Upper lobe of right lung (tissue), 1 donor: ENCODE data around the gene TCTN1. TPM values are rescaled to one million over a fixed set of nuclear protein-coding genes. Genes with fewer than 3 reads are reported as not detected.
"Not testable (repeated sequence)": the region's sequence is repeated elsewhere in the genome, so short reads cannot be mapped to it uniquely, and the experiment has no call there.

Experiments
- ATAC-seq: fragments of 200-7000 bp; cut with Tn5 transposase; one replicate; pipeline ENCODE4 v1.9.1; 2020; ENCODE audit warnings: mild to moderate bottlenecking, moderate library complexity
- DNase-seq: peaks from one replicate; pipeline ENCODE4 v3.0.0-alpha.2; 2020
- H3K27ac ChIP-seq: fragments of 200-600 bp; one replicate; pipeline ENCODE4 v1.8.0; 2022
- H3K27me3 ChIP-seq: fragments of 200-600 bp; one replicate; pipeline ENCODE4 v1.8.0; 2022; ENCODE audit warnings: mild to moderate bottlenecking
- H3K36me3 ChIP-seq: fragments of 200-600 bp; one replicate; pipeline ENCODE4 v1.8.0; 2022
- H3K4me1 ChIP-seq: fragments of 200-600 bp; one replicate; pipeline ENCODE4 v1.8.0; 2022
- H3K4me3 ChIP-seq: fragments of 200-600 bp; one replicate; pipeline ENCODE4 v1.8.0; 2022; ENCODE audit warnings: mild to moderate bottlenecking
- H3K9me3 ChIP-seq: fragments of 200-600 bp; one replicate; pipeline ENCODE4 v1.8.0; 2022
- intact Hi-C: fragments of 100-400 bp; cut with DNase I; formaldehyde crosslinking; loops from one replicate; pipeline ENCODE4 v1.11.0; 2022
- total RNA-seq: library from RNA; stranded (reverse); fragmentation: NEBNext Ultra II Directional; extraction: Animal tissue kit (Norgen Biotek cat#: 25700); gene quantifications from one replicate; pipeline ENCODE4 v1.2.1, GENCODE V29; 2021
- TF ChIP-seq, protein P1 (sequence below): fragments of 200-600 bp; IDR thresholded peaks from one replicate; pipeline ENCODE4 v1.8.0; 2022; ENCODE audit warnings: antibody characterized with exemption
- donor health status: DM: no; HTN: yes; CAD: no; lungs with severe emphysema.

Gene TCTN1
- total RNA-seq, 1 donor from 2014 or later, result 30.4 TPM

DNA sequence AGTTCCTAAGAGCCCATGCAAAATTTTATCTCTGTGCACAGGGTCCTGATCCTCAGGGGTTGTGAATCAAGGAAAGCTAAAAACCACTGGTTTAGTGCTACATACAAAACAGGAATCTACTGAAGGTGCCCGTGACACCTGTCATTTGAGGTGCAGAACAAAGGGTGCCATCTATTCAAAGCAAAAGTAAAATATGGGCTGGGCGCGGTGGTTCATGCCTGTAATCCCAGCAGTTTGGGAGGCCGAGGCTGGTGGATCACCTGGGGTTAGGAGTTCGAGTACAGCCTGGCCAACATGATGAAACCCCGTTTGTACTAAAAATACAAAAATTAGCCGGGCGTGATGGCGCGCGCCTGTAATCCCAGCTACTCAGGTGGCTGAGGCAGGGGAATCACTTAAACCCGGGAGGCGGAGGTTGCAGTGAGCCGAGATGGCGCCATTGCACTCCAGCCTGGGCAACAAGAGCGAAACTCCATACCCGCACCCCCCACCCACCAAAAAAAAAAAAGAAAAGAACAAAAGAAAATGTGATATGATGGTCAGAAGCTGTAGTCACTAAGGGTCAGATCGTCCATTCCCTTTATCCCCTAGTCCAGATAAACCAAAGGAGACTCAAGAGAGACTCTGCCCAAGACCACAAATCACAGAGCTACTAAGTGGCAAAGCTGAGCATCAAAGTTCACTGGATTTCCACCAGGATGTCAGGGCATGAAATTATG is 34.2 kb upstream of the TCTN1 start:
- Histone ChIP-seq H3K4me1 (peaks cover 36% of the 10 kb centered on the region), H3K27ac (no peak overlapping the region), H3K4me3 (no peak overlapping the region), H3K27me3 (no peaks in the 10 kb centered on the region), H3K9me3 (no peaks in the 10 kb centered on the region), H3K36me3 (no peaks in the 10 kb centered on the region)
- ATAC-seq (no peak), DNase-seq (no peak)
- TF ChIP-seq, protein P1, sequence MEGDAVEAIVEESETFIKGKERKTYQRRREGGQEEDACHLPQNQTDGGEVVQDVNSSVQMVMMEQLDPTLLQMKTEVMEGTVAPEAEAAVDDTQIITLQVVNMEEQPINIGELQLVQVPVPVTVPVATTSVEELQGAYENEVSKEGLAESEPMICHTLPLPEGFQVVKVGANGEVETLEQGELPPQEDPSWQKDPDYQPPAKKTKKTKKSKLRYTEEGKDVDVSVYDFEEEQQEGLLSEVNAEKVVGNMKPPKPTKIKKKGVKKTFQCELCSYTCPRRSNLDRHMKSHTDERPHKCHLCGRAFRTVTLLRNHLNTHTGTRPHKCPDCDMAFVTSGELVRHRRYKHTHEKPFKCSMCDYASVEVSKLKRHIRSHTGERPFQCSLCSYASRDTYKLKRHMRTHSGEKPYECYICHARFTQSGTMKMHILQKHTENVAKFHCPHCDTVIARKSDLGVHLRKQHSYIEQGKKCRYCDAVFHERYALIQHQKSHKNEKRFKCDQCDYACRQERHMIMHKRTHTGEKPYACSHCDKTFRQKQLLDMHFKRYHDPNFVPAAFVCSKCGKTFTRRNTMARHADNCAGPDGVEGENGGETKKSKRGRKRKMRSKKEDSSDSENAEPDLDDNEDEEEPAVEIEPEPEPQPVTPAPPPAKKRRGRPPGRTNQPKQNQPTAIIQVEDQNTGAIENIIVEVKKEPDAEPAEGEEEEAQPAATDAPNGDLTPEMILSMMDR, result no peak
- intact Hi-C loops, result no loop called here

DNA sequence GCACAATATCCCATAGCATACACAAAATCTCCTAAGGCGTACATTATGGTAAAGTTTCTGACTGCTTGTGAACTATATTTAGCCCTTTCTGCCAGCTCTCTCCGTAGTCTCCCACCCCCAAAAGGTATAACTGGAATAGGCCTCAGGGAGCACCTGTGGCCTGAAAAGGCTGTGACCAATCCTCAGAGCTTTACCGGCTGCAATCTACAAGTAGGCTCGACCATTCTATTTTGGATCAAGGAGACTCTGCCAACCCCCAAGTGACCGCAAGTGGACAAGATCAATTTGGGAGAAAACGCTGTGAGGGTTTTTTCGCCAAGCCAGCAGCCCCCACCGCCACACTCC is 32.0 kb upstream of the TCTN1 start:
- Histone ChIP-seq H3K36me3 (no peaks in the 10 kb centered on the region), H3K9me3 (no peaks in the 10 kb centered on the region), H3K4me3 (peak overlapping the region; percentile 81), H3K27ac (peak overlapping the region; percentile 87), H3K4me1 (peaks cover 40% of the 10 kb centered on the region), H3K27me3 (no peaks in the 10 kb centered on the region)
- DNase-seq (no peak), ATAC-seq (no peak)
- TF ChIP-seq, protein P1, result no peak
- intact Hi-C loops, result no loop called here

DNA sequence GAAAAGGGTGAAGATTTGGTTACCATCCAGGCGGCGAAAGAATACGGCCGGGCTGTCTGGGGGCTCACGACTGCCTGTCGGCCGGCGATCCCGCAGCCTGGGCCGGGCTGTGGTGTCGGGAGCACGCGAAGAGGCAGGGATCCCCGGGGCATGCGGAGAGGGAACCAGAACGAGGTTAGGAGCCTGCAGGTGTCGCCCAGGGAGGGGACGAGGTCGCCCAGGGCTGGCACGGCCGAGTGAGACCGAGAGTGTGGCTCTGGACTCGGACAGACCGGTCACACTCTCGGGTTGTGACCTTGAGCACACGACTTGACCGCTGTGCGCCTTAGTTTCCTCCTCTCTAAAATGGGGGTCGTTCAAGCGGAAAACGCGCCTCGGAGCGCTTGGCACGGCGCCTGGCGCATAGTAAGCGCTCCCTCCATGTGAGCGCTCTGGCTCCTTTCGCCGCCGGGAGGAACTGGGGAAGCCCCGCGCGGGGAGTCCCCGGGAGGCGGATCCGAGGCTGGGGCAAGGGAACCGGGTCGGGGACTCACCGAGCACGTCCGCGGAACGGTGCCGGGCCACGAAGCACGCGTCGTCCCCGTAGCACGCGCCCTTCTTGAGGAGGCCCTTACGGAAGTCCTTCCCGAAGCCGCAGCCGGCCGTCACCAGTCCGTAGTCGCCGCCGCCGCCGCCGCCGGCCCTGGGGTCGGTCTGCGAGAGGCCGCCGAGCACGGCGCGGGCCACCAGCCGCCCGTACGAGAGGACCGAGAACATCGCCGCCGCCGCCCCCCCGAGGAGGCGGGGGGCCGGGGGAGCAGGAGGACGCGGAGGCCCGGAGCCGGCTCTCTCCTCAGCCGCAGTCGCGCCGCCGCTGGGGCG is 31.4 kb upstream of the TCTN1 start:
- intact Hi-C loops, result no loop called here
- Histone ChIP-seq H3K9me3 (no peaks in the 10 kb centered on the region), H3K36me3 (no peaks in the 10 kb centered on the region), H3K27ac (peak overlapping the region; percentile 87), H3K27me3 (no peaks in the 10 kb centered on the region), H3K4me3 (peak overlapping the region; percentile 81), H3K4me1 (peaks cover 40% of the 10 kb centered on the region)
- ATAC-seq, result peak; percentile 56
- DNase-seq, result peak; percentile 87
- TF ChIP-seq, protein P1, result no peak

GRCh38 chr12:110583137-110584059 is 30.5 kb upstream of the TCTN1 start, which contains the start of gene PPTC7:
Gene PPTC7, minus strand, starts transcription at chr12:110583318. Its CDS starts 287 bp downstream, at chr12:110583031.
- peak; percentile 98 for DNase-seq
- peak within 1 kb of the TSS; percentile 81 for H3K4me3 ChIP-seq
- H3K27me3 ChIP-seq, result no peaks in the 10 kb centered on the region
- H3K9me3 ChIP-seq, result no peaks in the 10 kb centered on the region
- peak within 1 kb of the TSS; percentile 87 for H3K27ac ChIP-seq
- H3K36me3 ChIP-seq, result no peaks in the 10 kb centered on the region
- H3K4me1 ChIP-seq, result peaks cover 40% of the 10 kb centered on the region
- TF ChIP-seq, protein P1, result no peak
- peak; percentile 97 for ATAC-seq
- intact Hi-C loops, result no loop called here

GRCh38 chr12:110585231-110585799 is 28.6 kb upstream of the TCTN1 start:
- peaks cover 37% of the 10 kb centered on the region for H3K4me1 ChIP-seq
- H3K36me3 ChIP-seq, result no peaks in the 10 kb centered on the region
- H3K9me3 ChIP-seq, result no peaks in the 10 kb centered on the region
- no peaks in the 10 kb centered on the region for H3K27me3 ChIP-seq
- DNase-seq (no peak), ATAC-seq (peak; percentile 23)
- intact Hi-C loops, result no loop called here
- TF ChIP-seq, protein P1, result no peak
- peak overlapping the region; percentile 87 for H3K27ac ChIP-seq
- peak overlapping the region; percentile 15 for H3K4me3 ChIP-seq

GRCh38 chr12:110587102-110587501 is 26.8 kb upstream of the TCTN1 start:
- H3K4me3 ChIP-seq, DNase-seq, ATAC-seq, intact Hi-C loops, H3K27ac ChIP-seq, H3K36me3 ChIP-seq, H3K9me3 ChIP-seq, H3K27me3 ChIP-seq: not testable (repeated sequence)
- peaks cover 39% of the 10 kb centered on the region for H3K4me1 ChIP-seq
